GM19239 (cell line): Measurements from ENCODE around the gene DDAH1.
"Not testable (repeated sequence)": the region's sequence is repeated elsewhere in the genome, so short reads cannot be mapped to it uniquely, and the experiment has no call there.

ENCODE experiments used
- DNase-seq: peaks from one replicate; pipeline ENCODE4 v3.0.0; 2011; ENCODE audit warnings: low spot score; ENCODE audit not compliant: insufficient read length
- FAIRE-seq: peaks from 2 replicates; lab custom pipeline; 2011; peaks lifted over from hg19 to GRCh38; lab: Jason Lieb, UNC

The DDAH1 gene

GRCh38 chr1:85473390-85473789 lies 8.4 kb upstream of the DDAH1 start:
- DNase-seq (no peak), FAIRE-seq (no peak)

- DNase-seq (no peak), FAIRE-seq (no peak)
Measured at GRCh38 chr1:85471558-85471957, 6.6 kb upstream of the DDAH1 start.

GRCh38 chr1:85470130-85470529 lies 5.2 kb upstream of the DDAH1 start:
- not testable (repeated sequence) for DNase-seq, FAIRE-seq

- DNase-seq, result no peak
- no peak for FAIRE-seq
Measured at GRCh38 chr1:85467929-85468540, 3.1 kb upstream of the DDAH1 start.

- FAIRE-seq, result no peak
Measured at GRCh38 chr1:85467036-85467435, 2.1 kb upstream of the DDAH1 start.

GRCh38 chr1:85465786-85466134 lies 801 bp upstream of the DDAH1 start:
- no peak for FAIRE-seq
- no peak for DNase-seq

More at GRCh38 chr1:85467036-85467435, 2.1 kb upstream of the DDAH1 start:
- no peak for DNase-seq

- FAIRE-seq (no peak), DNase-seq (peak; percentile 25)
Measured at GRCh38 chr1:85464497-85465098, 361 bp downstream of the DDAH1 start.

GRCh38 chr1:85463731-85464496 lies 1.0 kb downstream of the DDAH1 start:
- FAIRE-seq (no peak), DNase-seq (no peak)

- DNase-seq (no peak), FAIRE-seq (no peak)
Measured at GRCh38 chr1:85462931-85463649, 1.9 kb downstream of the DDAH1 start.

GRCh38 chr1:85461216-85461918 lies 3.6 kb downstream of the DDAH1 start:
- DNase-seq, result no peak

GRCh38 chr1:85460555-85461088 lies 4.3 kb downstream of the DDAH1 start:
- DNase-seq, result no peak
- no peak for FAIRE-seq

More at GRCh38 chr1:85461216-85461918, 3.6 kb downstream of the DDAH1 start:
- FAIRE-seq, result no peak

- FAIRE-seq, result no peak
- DNase-seq, result no peak
Measured at GRCh38 chr1:85459290-85459689, 5.7 kb downstream of the DDAH1 start.

GRCh38 chr1:85454214-85454613 lies 10.7 kb downstream of the DDAH1 start:
- DNase-seq (no peak), FAIRE-seq (no peak)

- DNase-seq (no peak), FAIRE-seq (no peak)
Measured at GRCh38 chr1:85453640-85454194, 11.2 kb downstream of the DDAH1 start.

GRCh38 chr1:85452948-85453347 lies 12.0 kb downstream of the DDAH1 start:
- FAIRE-seq (no peak), DNase-seq (no peak)

- DNase-seq, result no peak
- FAIRE-seq, result no peak
Measured at GRCh38 chr1:85451236-85451830, 13.6 kb downstream of the DDAH1 start.

- FAIRE-seq (no peak), DNase-seq (no peak)
Measured at GRCh38 chr1:85450832-85451231, 14.1 kb downstream of the DDAH1 start.

- no peak for FAIRE-seq
- DNase-seq, result no peak
Measured at GRCh38 chr1:85449356-85449755, 15.6 kb downstream of the DDAH1 start.

- FAIRE-seq, result no peak
- no peak for DNase-seq
Measured at GRCh38 chr1:85448358-85448757, 16.6 kb downstream of the DDAH1 start.
